Body of pancreas (tissue), 4 donors: ENCODE data around the gene DOCK9.

Source experiments
- CTCF ChIP-seq, 7 experiments: fragments of 450-650 bp in 4 of 7; fragments of 200-600 bp in 3 of 7; sonication (generic) in 3 of 7; IDR thresholded peaks; one replicate each; pipeline ENCODE4 v1.5.1; 2016 to 2019; ENCODE audit warnings: antibody characterized with exemption in 7 of 7
- POLR2A ChIP-seq, 3 donors: fragments of 450-650 bp; IDR thresholded peaks; one replicate each; pipeline ENCODE4 v1.6.1; 2016; ENCODE audit warnings: antibody characterized with exemption in 3 of 3, mild to moderate bottlenecking in 2 of 3

GRCh38 chr13:98782654-98783053 is 195.2 kb downstream of the DOCK9 start:
- TF ChIP-seq CTCF (IDR thresholded peaks at IDR 0.05) = no peak
- TF ChIP-seq POLR2A (IDR thresholded peaks at IDR 0.05) = no peak
